Ishikawa (cell line): ENCODE measurements around the gene LCN1.

Experiments used
- EP300 ChIP-seq: IDR thresholded peaks from 2 replicates; pipeline ENCODE4 v1.6.1; 2012; ENCODE audit warnings: borderline replicate concordance
- FOXM1 ChIP-seq: IDR thresholded peaks from 2 replicates; pipeline ENCODE4 v1.6.1; 2012; ENCODE audit warnings: low read depth, borderline replicate concordance
- NFIC ChIP-seq: IDR thresholded peaks from 2 replicates; pipeline ENCODE4 v1.6.1; 2012

- TF ChIP-seq FOXM1 (no peak), EP300 (no peak), NFIC (no peak)
These were observed 38.4 kb downstream of the LCN1 start for GRCh38 chr9:135559606-135560005.
